ENCODE measurements around the gene TTC7B.

GRCh38 chr14:90514015-90514398 lies 302.2 kb downstream of the TTC7B start:
- TF ChIP-seq CTCF (IDR thresholded peaks at IDR 0.05) (no peak), POLR2A (IDR thresholded peaks at IDR 0.05) (no peak)

Measured in adrenal gland (tissue), 5 donors.